Amygdala (tissue), 56 donors: ENCODE data around the gene TESK2.

ENCODE experiments used
- DNase-seq, 56 donors: peaks; one replicate each; lab custom pipeline; 2025; lab: John Stamatoyannopoulos, UW

Gene TESK2

DNA sequence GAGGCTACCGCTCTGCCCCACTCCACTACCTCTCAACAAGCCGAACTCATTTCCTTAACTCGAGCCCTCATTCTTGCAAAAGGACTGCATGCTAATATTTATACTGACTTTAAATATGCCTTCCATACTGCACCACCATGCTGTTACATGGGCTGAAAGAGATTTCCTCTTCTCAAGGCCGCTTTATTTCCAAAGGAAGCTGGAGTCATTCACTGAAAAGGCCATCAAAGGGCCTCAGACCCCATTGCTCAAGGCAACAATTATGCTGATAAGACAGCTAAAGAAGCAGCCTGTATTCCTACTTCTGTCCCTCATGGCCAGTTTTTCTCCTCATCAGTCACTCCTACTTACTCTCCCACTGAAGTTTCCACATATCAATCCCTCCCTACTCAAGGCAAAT, 171.2 kb downstream of the TESK2 start:
- DNase-seq, result no peak

DNA sequence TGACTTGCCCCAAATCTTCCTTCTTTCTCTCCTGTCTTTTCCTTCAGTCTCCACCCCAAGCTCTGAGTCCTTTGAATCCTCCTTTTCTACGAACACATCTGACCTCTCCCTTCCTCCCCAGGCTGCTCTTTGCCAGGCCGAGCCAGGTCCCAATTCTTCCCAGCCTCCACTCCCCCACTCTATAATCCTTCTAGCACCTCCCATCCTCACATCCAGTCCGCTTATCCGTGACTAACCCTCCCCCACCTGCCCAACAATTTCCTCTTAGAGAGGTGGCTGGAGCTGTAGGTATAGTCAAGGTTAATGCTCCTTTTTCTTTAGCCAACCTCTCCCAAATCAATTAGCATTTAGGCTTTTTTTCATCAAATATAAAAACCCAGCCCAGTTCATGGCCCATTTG, 173.8 kb downstream of the TESK2 start:
- no peak for DNase-seq

DNA sequence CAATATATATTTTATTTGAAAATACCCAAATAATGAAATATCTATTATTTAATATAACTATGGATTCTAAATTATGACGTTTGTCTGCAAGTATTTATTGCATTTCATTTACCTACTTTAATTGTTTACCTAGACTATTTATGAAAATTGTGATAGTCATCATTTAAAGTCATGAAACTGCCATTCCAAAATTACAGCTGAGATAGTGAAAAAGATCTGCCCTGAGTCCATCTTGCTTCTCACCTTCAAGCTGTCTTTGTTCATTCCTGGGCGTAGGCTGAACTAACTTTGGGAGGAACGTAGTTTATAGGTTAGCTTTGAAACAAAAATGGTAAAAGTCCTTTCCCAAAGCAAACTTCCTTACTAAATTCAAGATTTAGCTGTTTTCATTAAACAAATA, 176.7 kb downstream of the TESK2 start:
- DNase-seq, result no peak

DNA sequence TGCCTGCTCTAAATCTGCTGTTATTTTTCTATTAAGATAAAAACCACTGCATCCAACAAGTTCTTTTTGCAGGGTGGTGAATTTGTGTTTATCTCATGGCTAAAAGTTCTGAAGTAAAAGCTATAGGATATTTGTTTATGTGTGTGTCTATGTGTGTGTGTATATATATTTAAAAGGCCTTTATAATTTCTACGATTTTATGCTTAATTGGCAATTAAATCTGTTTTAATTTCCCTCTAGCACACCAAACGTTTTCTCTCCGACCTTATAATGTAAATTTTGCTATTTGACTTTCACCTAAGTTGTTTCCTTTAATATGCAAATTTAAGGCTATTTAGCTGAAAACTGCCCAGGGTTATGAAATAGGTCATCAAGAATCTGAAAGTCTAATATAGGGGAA, 184.1 kb downstream of the TESK2 start:
- no peak for DNase-seq

DNA sequence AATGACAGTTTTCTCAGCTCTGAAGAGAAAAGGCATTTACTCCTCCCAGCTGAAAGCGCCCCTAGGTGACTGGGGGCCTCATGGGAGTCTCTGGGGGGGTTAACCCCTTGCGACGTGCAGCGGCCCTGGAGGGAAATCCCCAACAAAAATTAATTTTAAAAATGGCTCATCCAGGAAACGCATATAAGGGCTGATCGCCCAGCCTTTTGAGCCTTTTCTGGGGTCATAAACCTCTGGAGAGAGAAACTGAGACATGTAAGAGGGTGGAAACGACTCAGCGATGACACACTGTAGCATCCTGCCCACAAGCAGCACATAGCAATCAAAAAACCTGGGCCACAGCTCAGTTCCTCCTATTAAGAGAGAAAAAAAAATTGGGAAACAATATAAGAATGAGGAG, 184.6 kb downstream of the TESK2 start:
- DNase-seq, result no peak

DNA sequence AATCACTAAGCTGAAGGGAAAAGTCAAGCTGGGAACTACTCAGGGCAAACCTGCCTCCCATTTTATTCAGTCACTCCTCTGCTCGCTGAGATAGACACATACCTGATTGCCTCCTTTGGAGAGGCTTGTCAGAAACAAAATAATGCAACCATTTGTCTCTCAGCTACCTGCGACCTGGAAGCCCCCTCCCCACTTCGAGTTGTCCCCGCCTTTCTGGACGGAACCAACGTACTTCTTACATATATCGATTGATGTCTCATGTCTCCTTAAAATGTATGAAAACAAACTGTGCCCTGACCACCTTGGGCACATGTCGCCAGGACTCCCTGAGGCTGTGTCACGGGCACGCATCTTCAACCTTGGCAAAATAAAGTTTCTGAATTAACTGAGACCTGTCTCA, 185.7 kb downstream of the TESK2 start:
- DNase-seq, result no peak

DNA sequence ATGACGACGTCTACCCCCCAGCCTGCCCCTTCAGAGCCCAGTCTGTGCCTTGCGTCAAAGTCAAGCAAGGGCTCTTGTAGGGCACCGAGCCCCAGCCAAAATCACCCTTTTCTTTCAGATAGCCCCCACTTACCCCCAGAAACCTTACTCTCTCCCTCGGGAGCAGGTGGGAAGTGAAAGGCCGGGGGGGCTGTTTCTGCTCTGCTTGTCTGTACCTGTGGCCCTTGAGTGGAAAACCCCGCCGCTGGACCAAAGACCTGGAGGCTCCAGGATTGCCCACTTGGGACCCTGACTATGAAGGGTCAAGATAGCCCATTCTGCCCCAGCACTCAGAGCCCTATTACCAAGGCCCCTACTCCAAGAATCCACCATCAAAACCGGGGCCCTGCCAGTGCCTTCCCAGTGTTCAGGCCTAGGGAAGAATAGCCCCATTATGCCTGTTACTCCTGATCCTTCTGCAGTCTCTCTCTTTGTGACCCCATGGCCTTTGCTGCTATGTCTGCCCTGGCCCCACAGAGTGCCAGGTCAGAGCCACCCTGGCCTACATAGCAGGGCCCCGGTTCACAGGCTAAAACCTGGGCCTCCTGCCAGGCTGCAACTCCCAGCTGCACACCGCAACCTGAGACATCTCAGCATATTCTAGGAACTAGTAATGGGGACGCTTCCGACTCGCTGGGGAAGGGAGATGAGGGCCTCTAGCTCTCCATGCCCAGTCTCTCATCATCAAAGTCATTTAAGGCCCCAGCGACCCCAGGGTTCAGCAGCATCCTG, 186.5 kb downstream of the TESK2 start:
- DNase-seq, result peak in 1 of 56 donors; percentile 44

DNA sequence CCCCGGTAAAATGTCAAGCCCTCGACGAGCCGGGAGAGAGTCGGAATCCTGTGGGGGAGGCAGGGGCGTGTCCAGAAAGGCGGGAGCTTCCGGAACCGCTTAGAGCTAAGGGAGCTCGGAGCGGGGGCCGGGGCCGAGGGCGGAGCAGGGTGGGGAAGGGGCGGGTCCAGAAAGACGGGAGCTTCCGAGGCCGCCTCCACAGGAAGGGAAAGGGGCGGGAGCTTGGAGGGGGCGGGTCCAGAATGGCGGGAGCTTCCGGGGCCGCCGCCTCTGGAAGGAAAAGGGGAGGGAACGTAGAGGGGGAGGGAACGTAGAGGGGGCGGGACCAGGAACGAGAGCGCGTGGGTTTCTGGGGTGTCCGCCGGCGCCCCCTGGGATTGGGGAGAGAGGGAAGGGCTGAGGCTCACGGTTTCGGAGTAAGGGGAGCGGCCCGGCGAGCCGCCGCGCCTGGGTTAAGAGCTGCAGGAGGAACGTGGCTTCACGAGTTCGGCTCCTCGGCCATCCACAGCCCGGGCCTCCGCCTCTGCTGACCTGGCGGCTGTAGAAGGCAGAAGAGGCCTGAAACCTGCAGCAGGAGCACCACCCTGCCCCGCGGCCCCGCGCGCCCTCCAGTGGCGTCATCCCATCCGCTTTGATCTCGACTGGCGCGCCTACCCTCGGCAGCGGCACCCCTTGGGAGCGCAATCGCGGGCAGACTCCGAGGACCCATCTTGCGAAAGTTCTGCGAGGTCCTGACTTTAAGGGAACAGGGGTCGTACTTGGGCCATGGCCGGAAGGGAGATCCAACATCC, 187.2 kb downstream of the TESK2 start:
- peak; percentile 69 to 99 (median 97) for DNase-seq

DNA sequence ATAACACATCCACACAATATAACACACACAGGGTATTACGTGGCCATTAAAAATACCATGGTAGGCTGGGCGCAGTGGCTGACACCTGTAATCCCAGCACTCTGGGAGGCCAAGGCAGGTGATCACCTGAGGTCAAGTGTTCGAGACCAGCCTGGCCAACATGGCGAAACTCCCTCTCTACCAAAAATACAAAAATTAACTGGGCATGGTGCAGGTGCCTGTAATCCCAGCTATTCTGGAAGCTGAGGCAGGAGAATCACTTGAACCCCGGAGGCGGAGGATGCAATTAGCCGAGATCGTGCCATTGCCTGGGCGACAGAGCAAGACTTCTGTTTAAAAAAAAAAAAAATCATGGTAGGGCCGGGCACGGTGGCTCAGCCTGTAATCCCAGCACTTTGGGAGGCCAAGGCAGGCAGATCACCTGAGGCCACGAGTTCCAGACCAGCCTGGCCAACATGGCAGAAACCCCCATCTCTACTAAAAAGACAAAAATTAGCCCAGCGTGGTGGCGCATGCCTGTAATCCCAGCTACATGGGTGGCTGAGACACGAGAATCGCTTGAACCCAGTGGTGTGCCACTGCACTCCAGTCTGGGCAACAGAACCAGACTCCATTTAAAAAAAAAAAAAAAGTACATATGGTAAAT, 188.3 kb downstream of the TESK2 start:
- DNase-seq, result no peak

DNA sequence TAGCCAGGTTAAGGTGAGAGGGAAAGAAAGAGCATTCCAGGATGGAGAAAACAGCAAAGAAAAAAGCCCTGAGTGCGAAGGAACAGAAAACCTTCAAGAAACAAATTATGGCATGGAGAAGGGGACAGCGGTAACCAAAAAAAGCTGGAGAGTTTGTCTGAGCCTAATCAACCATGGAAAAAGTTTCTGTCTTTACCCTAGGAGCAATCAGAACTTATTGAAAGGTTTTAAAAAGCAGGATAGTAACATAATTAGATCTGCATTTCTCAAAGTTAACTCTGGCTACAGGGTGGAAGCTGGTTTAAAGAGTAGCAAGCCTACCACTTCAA, 190.3 kb downstream of the TESK2 start:
- DNase-seq, result no peak

DNA sequence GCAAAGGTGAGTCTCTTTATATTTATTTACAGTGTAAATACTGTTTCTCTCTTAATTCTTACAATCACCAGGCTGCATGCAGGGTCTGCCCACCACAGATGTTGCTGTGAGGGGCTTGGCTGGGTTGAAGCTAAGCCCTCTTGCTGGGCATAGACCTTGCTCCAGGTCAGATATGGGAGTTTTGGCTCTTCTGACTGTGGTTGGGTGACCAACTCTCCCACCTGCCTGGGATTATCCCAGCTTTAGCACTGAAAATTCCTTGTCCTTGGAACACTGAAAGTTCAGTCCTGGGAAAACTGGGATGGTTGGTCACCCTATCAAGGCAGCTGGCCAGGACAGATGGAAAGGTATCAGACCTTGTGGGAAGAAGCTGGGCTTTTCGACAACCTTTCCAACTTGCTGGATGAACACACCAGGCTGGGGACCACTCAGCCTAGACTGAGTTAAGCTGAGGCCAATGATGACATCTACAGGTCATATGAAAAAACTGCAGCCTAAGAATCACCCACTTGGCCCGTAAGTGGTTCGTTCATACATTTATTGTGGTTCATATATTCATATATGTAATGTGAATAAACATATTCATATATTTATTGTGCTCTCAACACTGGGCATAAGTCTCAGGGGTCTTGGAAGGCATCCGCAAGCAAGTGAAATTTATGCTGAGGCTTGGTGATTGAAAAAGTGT, 190.8 kb downstream of the TESK2 start:
- DNase-seq, result peak in 31 of 56 donors; percentile 2 to 63 (median 17)

DNA sequence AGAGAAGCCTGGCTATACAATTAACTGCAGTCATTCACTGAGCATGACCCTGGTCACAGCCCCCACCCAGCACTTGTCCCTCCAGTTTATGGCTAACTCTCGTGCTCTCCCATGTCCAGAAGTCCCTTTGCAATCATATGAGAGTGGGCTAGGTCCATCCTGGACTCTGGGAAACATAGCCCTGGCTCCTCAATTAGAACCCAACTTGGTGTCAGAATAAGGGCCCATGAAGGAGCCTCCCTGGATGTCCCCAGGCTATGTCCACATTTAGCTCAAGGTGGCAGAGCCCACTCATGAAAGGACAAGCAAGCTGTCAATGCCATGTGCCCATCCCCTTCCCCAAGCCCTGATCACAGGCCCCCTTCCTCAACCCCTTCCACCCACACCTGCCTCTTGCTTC, 191.7 kb downstream of the TESK2 start:
- no peak for DNase-seq

DNA sequence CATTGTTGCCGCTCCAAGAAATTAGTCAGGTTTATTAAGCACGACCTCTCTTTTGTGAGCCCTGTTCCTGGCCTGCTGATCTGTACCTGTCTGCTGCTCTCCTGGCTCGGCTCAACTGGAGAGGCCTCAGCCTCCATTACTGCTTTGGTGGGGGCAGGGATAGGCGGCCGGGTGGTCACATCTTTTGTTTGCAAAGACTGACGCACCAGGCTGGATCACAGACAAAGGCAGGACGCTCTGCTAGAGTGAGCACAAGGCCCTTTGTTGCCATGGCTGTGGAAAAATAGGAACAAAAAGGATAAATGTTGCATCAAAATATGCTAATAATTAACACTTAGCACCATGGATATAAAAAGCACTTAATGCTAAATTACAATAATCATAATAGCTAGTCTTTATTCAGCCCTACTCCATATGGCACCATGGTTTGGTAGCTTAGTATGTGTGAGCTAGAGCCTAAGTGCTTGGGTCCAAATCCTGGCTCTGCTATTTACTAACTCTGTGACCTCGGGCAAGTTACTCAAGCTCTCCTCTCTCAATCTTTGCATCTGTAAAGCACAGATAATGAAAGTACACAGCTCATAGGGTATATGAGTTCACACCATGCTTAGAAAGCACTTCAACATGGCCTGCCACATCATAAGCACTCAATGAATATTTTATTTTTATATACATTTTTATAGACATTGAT, 193.2 kb downstream of the TESK2 start:
- DNase-seq, result peak in 17 of 56 donors; percentile 1 to 34 (median 18)
